Activated B cell treated with CpG ODN at 0.5 μM for 24 hours (primary cell): Measurements from ENCODE around the gene DGKQ. TPM values are rescaled to one million over a fixed set of nuclear protein-coding genes. Genes with fewer than 3 reads are reported as not detected.

ENCODE experiments used
- ATAC-seq: fragments of 200-7000 bp; cut with Tn5 transposase; one replicate; pipeline ENCODE4 v1.10.0; 2021; ENCODE audit warnings: low read depth, mild to moderate bottlenecking, moderate library complexity
- CTCF ChIA-PET: fragments of 350-600 bp; sonication (Branson Sonifier 250); formaldehyde crosslinking; loops from one replicate; lab custom pipeline; 2021; ENCODE audit warnings: antibody characterized with exemption; lab: Charles Lee
- POLR2A ChIA-PET: fragments of 350-600 bp; sonication (Branson Sonifier 250); formaldehyde crosslinking; loops from one replicate; lab custom pipeline; 2021; ENCODE audit warnings: antibody characterized with exemption; lab: Charles Lee
- DNase-seq: peaks from one replicate; pipeline ENCODE4 v3.0.0; 2022
- H3K27ac Mint-ChIP-seq: one replicate; pipeline ENCODE4 v1.8.0; 2020; ENCODE audit warnings: mixed read lengths
- H3K27me3 Mint-ChIP-seq: one replicate; pipeline ENCODE4 v1.8.0; 2021; ENCODE audit warnings: mixed read lengths
- H3K36me3 Mint-ChIP-seq: one replicate; pipeline ENCODE4 v1.8.0; 2021; ENCODE audit warnings: low read depth, mixed read lengths
- H3K4me1 Mint-ChIP-seq: one replicate; pipeline ENCODE4 v1.8.0; 2021; ENCODE audit warnings: mixed read lengths
- H3K4me3 Mint-ChIP-seq: one replicate; pipeline ENCODE4 v1.8.0; 2020; ENCODE audit warnings: mild to moderate bottlenecking, mixed read lengths
- H3K9me3 Mint-ChIP-seq: one replicate; pipeline ENCODE4 v1.8.0; 2020; ENCODE audit warnings: mixed read lengths
- CTCF ChIP-seq: fragments of 200-600 bp; IDR thresholded peaks from one replicate; pipeline ENCODE4 v1.8.0; 2022; ENCODE audit warnings: antibody characterized with exemption, mild to moderate bottlenecking
- intact Hi-C: fragments of 100-400 bp; cut with micrococcal nuclease; formaldehyde crosslinking; loops from one replicate; pipeline ENCODE4 v1.15.1; 2024
- total RNA-seq: library from RNA; stranded (reverse); gene quantifications from 2 replicates; pipeline ENCODE4 v1.2.3, GENCODE V29; 2022

The DGKQ gene
- total RNA-seq, 1 donor from 2014 or later = 16.4 TPM

- POLR2A ChIA-PET = interaction anchor here (0.9 to 2.0 kb wide), 8 partner anchors 12 to 267 kb away, joined by 3 to 8 read pairs (median 4); partner anchors contain the start of genes GAK and TMEM175
- Mint-ChIP-seq H3K9me3 (no peaks in the 10 kb centered on the region), H3K36me3 (peaks cover 1% of the 10 kb centered on the region), H3K4me3 (peak overlapping the region; percentile 86), H3K27ac (no peak overlapping the region), H3K4me1 (peaks cover 15% of the 10 kb centered on the region), H3K27me3 (peaks cover 23% of the 10 kb centered on the region)
- CTCF ChIA-PET = interaction anchor here (1.4 kb wide), 1 partner anchor 23 kb away, joined by 3 read pairs; the partner anchor contains the start of gene IDUA
- DNase-seq = peak; percentile 78
- peak; percentile 68 for ATAC-seq
- TF ChIP-seq CTCF = no peak
- intact Hi-C loops = loop anchor here (1.0 to 5.0 kb wide), 12 partner anchors 17 to 1233 kb away; partner anchors contain the start of genes CTBP1, DGKQ, GAK and HAUS3
Measured at GRCh38 chr4:1009542-1010394, 36.4 kb upstream of the DGKQ start.

GRCh38 chr4:1008840-1009541, 35.6 kb upstream of the DGKQ start:
- DNase-seq = peak; percentile 50
- Mint-ChIP-seq H3K9me3 (no peaks in the 10 kb centered on the region), H3K4me3 (peak overlapping the region; percentile 82), H3K27me3 (peaks cover 27% of the 10 kb centered on the region), H3K4me1 (peaks cover 15% of the 10 kb centered on the region), H3K36me3 (peaks cover 1% of the 10 kb centered on the region), H3K27ac (no peak overlapping the region)
- ChIA-PET CTCF (interaction anchor here (1.4 kb wide), 1 partner anchor 22 kb away, joined by 3 read pairs; the partner anchor contains the start of gene IDUA), POLR2A (interaction anchor here (1.6 kb wide), 1 partner anchor 73 kb away, joined by 3 read pairs; no protein-coding TSS in a partner anchor)
- ATAC-seq = no peak
- intact Hi-C loops = loop anchor here (2.0 to 5.0 kb wide), 3 partner anchors 48 to 267 kb away; partner anchors contain the start of gene CTBP1
- no peak for TF ChIP-seq CTCF

GRCh38 chr4:1006856-1007255, 33.5 kb upstream of the DGKQ start:
- TF ChIP-seq CTCF = no peak
- no peak for DNase-seq
- intact Hi-C loops = loop anchor here (5.0 kb wide), 1 partner anchor 265 kb away; no protein-coding TSS in a partner anchor
- peaks cover 31% of the 10 kb centered on the region for H3K27me3 Mint-ChIP-seq
- no peaks in the 10 kb centered on the region for H3K9me3 Mint-ChIP-seq
- no peak overlapping the region for H3K27ac Mint-ChIP-seq
- H3K4me3 Mint-ChIP-seq = no peak overlapping the region
- no peak for ATAC-seq
- ChIA-PET POLR2A (no interaction called here), CTCF (no interaction called here)
- peaks cover 1% of the 10 kb centered on the region for H3K36me3 Mint-ChIP-seq
- H3K4me1 Mint-ChIP-seq = peaks cover 17% of the 10 kb centered on the region

- no peak overlapping the region for H3K27ac Mint-ChIP-seq
- peaks cover 33% of the 10 kb centered on the region for H3K27me3 Mint-ChIP-seq
- peaks cover under 1% of the 10 kb centered on the region for H3K36me3 Mint-ChIP-seq
- no peaks in the 10 kb centered on the region for H3K9me3 Mint-ChIP-seq
- peaks cover 19% of the 10 kb centered on the region for H3K4me1 Mint-ChIP-seq
- TF ChIP-seq CTCF = no peak
- POLR2A ChIA-PET = no interaction called here
- DNase-seq (no peak), ATAC-seq (no peak)
- intact Hi-C loops = loop anchor here (5.0 kb wide), 1 partner anchor 263 kb away; no protein-coding TSS in a partner anchor
- no peak overlapping the region for H3K4me3 Mint-ChIP-seq
- CTCF ChIA-PET = no interaction called here
Measured at GRCh38 chr4:1004557-1005485, 31.5 kb upstream of the DGKQ start.
